ENCODE results near the gene JAK3. TPM values are rescaled to one million over a fixed set of nuclear protein-coding genes. Genes with fewer than 3 reads are reported as not detected.
"Not testable (repeated sequence)": the region's sequence is repeated elsewhere in the genome, so short reads cannot be mapped to it uniquely, and the experiment has no call there.

JAK3 gene
- total RNA-seq, 1 donor from 2014 or later = 256 TPM

DNA sequence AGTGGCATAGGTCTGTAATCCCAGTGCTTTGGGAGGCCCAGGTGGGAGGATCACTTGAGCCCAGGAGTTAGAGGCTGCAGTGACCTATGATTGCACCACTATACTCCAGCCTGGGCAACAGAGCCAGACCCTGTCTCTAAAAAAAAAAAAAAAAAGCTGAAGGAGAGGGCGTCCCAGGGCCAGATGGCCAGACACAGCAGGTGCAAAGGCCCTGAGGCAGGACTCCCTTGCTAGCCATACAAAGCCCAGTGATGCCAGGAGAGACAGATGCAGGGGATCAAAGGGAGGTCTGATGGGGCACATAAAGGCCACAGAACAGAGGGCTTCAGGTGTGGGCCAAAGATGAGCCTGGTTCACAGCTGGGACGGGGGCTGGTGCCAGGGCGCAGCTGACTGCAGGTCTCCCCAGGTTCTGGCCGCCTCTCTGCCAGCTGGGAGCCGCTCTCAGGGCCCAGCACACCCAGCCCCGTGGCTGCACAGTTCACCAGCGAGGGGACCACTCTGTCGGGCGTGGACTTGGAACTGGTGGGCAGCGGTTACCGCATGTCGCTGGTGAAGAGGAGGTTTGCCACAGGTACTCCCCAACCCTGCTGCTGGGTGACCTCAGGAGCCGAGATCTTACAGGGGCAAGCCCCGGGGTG lies 60.4 kb downstream of the JAK3 start:
- peaks cover 23% of the 10 kb centered on the region for H3K4me1 Mint-ChIP-seq
- no peak overlapping the region for H3K27ac Mint-ChIP-seq
- no peak overlapping the region for H3K4me3 Mint-ChIP-seq
- CTCF ChIA-PET = interaction anchor here (1.0 kb wide), 1 partner anchor 84 kb away, joined by 5 read pairs; no protein-coding TSS in a partner anchor
- H3K9me3 Mint-ChIP-seq = no peaks in the 10 kb centered on the region
- no peak for DNase-seq
- no peaks in the 10 kb centered on the region for H3K27me3 Mint-ChIP-seq
- POLR2A ChIA-PET = no interaction called here
- ATAC-seq (ENCODE audit: low read depth) = no peak
- intact Hi-C loops (cut with micrococcal nuclease) = no loop called here
- TF ChIP-seq CTCF (IDR thresholded peaks at IDR 0.05) = no peak
- peaks cover 55% of the 10 kb centered on the region for H3K36me3 Mint-ChIP-seq (ENCODE audit: low read depth)

- H3K4me3 Mint-ChIP-seq = no peak overlapping the region
- H3K36me3 Mint-ChIP-seq (ENCODE audit: low read depth) = peaks cover 74% of the 10 kb centered on the region
- ChIA-PET POLR2A (interaction anchor here (0.6 to 2.3 kb wide), 5 partner anchors 15 to 290 kb away, joined by 3 to 6 read pairs (median 4); partner anchors contain the start of genes CCDC124 and RPL18A), CTCF (interaction anchor here (0.9 to 4.6 kb wide), 9 partner anchors 10 to 288 kb away, joined by 3 to 22 read pairs (median 4); no protein-coding TSS in a partner anchor)
- no peaks in the 10 kb centered on the region for H3K27me3 Mint-ChIP-seq
- H3K4me1 Mint-ChIP-seq = peaks cover 9% of the 10 kb centered on the region
- no peaks in the 10 kb centered on the region for H3K9me3 Mint-ChIP-seq
- H3K27ac Mint-ChIP-seq = no peak overlapping the region
- intact Hi-C loops (cut with micrococcal nuclease) = loop anchor here (1.0 kb wide), 5 partner anchors 8 to 288 kb away; no protein-coding TSS in a partner anchor
- no peak for TF ChIP-seq CTCF (IDR thresholded peaks at IDR 0.05)
- ATAC-seq (ENCODE audit: low read depth) (peak; percentile 89), DNase-seq (peak; percentile 62)
Observed at GRCh38 chr19:17784201-17785008, 63.4 kb downstream of the JAK3 start.

GRCh38 chr19:17783721-17784120 lies 64.1 kb downstream of the JAK3 start:
- Mint-ChIP-seq H3K36me3 (ENCODE audit: low read depth) (peaks cover 67% of the 10 kb centered on the region), H3K4me1 (peaks cover 16% of the 10 kb centered on the region)
- not testable (repeated sequence) for ATAC-seq (ENCODE audit: low read depth); H3K4me3 Mint-ChIP-seq; H3K9me3 Mint-ChIP-seq; H3K27me3 Mint-ChIP-seq; H3K27ac Mint-ChIP-seq; DNase-seq
- ChIA-PET CTCF (interaction anchor here (0.8 to 4.6 kb wide), 8 partner anchors 9 to 288 kb away, joined by 3 to 22 read pairs (median 4); partner anchors contain the start of gene RPL18A), POLR2A (interaction anchor here (0.7 to 2.3 kb wide), 4 partner anchors 29 to 1241 kb away, joined by 4 to 6 read pairs (median 4); partner anchors contain the start of gene CCDC124)
- intact Hi-C loops (cut with micrococcal nuclease) = loop anchor here (1.0 kb wide), 5 partner anchors 7 to 287 kb away; no protein-coding TSS in a partner anchor

- Mint-ChIP-seq H3K4me3 (no peak overlapping the region), H3K27me3 (no peaks in the 10 kb centered on the region), H3K27ac (no peak overlapping the region), H3K36me3 (ENCODE audit: low read depth) (peaks cover 58% of the 10 kb centered on the region), H3K9me3 (no peaks in the 10 kb centered on the region), H3K4me1 (peaks cover 40% of the 10 kb centered on the region)
- ChIA-PET CTCF (no interaction called here), POLR2A (interaction anchor here (1.4 to 6.9 kb wide), 2 partner anchors 27 to 67 kb away, joined by 4 to 109 read pairs; partner anchors contain the start of genes FCHO1 and JAK3)
- intact Hi-C loops (cut with micrococcal nuclease) = no loop called here
- DNase-seq = no peak
- no peak for ATAC-seq (ENCODE audit: low read depth)
- no peak for TF ChIP-seq CTCF (IDR thresholded peaks at IDR 0.05)
Observed at GRCh38 chr19:17780781-17781180, 67.0 kb downstream of the JAK3 start.

DNA sequence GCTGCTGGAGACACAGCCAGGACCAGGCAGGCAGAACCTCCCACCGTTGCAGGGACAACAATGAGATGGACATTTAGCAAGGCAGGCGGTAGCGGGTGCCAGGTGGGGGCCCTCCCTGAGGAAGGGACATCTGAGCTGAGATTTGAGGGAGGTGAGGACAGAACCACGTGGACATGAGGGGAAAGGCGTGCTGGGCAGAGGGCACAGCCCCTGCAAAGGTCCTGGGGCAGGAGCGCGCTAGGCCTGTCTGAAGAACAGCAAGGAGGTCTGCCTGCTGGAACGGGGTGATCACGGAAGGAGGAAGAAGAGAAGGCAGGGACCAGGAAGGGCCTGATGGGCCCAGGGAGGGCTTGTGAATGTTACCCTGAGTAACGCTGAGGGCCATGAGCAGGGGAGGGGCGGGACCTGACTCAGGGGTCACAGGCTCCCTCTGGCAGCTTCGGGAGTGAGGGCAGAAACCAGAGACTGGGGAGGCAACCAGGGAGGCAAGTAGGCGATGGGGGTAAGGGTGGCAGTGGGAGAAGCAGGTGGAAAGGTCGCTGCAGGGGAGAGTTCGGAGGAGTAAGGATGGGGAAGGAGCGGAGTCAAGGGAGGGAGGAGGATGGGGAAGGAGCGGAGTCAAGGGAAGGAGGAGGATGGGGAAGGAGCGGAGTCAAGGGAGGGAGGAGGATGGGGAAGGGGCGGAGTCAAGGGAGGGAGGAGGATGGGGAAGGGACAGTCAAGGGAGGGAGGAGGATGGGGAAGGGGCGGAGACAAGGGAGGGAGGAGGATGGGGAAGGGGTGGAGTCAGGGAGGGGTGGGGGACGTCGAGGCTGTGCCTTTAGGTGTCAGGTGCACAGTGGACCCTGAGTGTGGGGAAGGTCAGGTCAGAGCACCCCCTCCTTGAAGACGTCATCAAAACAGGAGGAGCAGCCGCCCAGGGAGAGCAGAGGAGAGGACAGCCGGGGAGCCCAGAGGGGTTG lies 68.5 kb downstream of the JAK3 start:
- ATAC-seq (ENCODE audit: low read depth) (no peak), DNase-seq (no peak)
- no peaks in the 10 kb centered on the region for H3K27me3 Mint-ChIP-seq
- no peak for TF ChIP-seq CTCF (IDR thresholded peaks at IDR 0.05)
- peaks cover 45% of the 10 kb centered on the region for H3K4me1 Mint-ChIP-seq
- ChIA-PET CTCF (no interaction called here), POLR2A (interaction anchor here (0.6 to 6.9 kb wide), 4 partner anchors 26 to 251 kb away, joined by 3 to 109 read pairs (median 10); partner anchors contain the start of gene FCHO1)
- peak overlapping the region; percentile 68 for H3K27ac Mint-ChIP-seq
- no peaks in the 10 kb centered on the region for H3K9me3 Mint-ChIP-seq
- H3K4me3 Mint-ChIP-seq = no peak overlapping the region
- intact Hi-C loops (cut with micrococcal nuclease) = loop anchor here (5.0 kb wide), 2 partner anchors 42 to 153 kb away; partner anchors contain the start of gene CCDC124
- peaks cover 61% of the 10 kb centered on the region for H3K36me3 Mint-ChIP-seq (ENCODE audit: low read depth)
